Measurements from ENCODE around the gene PHTF1.

DNA sequence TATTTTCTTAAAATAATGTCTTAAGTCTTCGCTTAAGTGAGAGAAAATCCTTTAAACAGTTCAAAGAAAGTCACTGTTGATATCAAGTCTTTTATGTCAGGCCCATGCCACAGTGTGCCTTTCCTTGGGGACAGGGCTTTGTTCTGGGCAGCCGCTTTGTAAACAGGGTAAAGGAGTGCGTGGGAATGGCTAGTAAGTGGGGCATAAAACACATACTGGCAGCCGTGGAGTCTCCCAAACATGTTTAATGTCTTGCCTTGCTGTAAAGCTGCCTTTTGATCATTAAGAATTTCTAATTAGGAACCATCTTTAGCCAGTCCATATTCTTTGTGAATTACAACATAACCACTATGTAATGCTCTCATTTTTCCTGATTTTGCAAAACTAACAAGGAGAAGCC lies 99.7 kb downstream of the PHTF1 start:
- TF ChIP-seq, protein P1, sequence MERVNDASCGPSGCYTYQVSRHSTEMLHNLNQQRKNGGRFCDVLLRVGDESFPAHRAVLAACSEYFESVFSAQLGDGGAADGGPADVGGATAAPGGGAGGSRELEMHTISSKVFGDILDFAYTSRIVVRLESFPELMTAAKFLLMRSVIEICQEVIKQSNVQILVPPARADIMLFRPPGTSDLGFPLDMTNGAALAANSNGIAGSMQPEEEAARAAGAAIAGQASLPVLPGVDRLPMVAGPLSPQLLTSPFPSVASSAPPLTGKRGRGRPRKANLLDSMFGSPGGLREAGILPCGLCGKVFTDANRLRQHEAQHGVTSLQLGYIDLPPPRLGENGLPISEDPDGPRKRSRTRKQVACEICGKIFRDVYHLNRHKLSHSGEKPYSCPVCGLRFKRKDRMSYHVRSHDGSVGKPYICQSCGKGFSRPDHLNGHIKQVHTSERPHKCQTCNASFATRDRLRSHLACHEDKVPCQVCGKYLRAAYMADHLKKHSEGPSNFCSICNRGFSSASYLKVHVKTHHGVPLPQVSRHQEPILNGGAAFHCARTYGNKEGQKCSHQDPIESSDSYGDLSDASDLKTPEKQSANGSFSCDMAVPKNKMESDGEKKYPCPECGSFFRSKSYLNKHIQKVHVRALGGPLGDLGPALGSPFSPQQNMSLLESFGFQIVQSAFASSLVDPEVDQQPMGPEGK (CRISPR knock-in tag; IDR thresholded peaks at IDR 0.05; ENCODE audit: borderline replicate concordance), result no peak
- TF ChIP-seq OSR1 (CRISPR knock-in tag; IDR thresholded peaks at IDR 0.05) (no peak), ZNF565 (CRISPR knock-in tag; conservative IDR thresholded peaks at IDR 0.05; ENCODE audit: low read depth) (no peak), GLIS3 (CRISPR knock-in tag; IDR thresholded peaks at IDR 0.05) (no peak), RARB (CRISPR knock-in tag; IDR thresholded peaks at IDR 0.05) (no peak), BACH2 (CRISPR knock-in tag; IDR thresholded peaks at IDR 0.05; ENCODE audit: borderline replicate concordance) (no peak), TCF4 (CRISPR knock-in tag; IDR thresholded peaks at IDR 0.05; ENCODE audit: borderline replicate concordance) (no peak)
